Body of pancreas (tissue), 4 donors: ENCODE measurements around the gene MPDZ.
A peak's percentile ranks its signal among the peaks of the same experiment; 100 is the strongest.

Experiments
- POLR2A ChIP-seq, 3 donors: fragments of 450-650 bp; IDR thresholded peaks; one replicate each; pipeline ENCODE4 v1.6.1; 2016; ENCODE audit warnings: antibody characterized with exemption in 3 of 3, mild to moderate bottlenecking in 2 of 3
- TF ChIP-seq, protein P1 (sequence below), 7 experiments: fragments of 450-650 bp in 4 of 7; fragments of 200-600 bp in 3 of 7; sonication (generic) in 3 of 7; IDR thresholded peaks; one replicate each; pipeline ENCODE4 v1.5.1; 2016 to 2019; ENCODE audit warnings: antibody characterized with exemption in 7 of 7

GRCh38 chr9:13213337-13213736 is 66.2 kb downstream of the MPDZ start:
- no peak for TF ChIP-seq POLR2A (IDR thresholded peaks at IDR 0.05)
- TF ChIP-seq, protein P1, sequence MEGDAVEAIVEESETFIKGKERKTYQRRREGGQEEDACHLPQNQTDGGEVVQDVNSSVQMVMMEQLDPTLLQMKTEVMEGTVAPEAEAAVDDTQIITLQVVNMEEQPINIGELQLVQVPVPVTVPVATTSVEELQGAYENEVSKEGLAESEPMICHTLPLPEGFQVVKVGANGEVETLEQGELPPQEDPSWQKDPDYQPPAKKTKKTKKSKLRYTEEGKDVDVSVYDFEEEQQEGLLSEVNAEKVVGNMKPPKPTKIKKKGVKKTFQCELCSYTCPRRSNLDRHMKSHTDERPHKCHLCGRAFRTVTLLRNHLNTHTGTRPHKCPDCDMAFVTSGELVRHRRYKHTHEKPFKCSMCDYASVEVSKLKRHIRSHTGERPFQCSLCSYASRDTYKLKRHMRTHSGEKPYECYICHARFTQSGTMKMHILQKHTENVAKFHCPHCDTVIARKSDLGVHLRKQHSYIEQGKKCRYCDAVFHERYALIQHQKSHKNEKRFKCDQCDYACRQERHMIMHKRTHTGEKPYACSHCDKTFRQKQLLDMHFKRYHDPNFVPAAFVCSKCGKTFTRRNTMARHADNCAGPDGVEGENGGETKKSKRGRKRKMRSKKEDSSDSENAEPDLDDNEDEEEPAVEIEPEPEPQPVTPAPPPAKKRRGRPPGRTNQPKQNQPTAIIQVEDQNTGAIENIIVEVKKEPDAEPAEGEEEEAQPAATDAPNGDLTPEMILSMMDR (IDR thresholded peaks at IDR 0.05) = peak in 4 of 7 experiments; percentile 26 to 40 (median 36)
